ENCODE data around the gene RABEPK.
"Not testable (repeated sequence)": the region's sequence is repeated elsewhere in the genome, so short reads cannot be mapped to it uniquely, and the experiment has no call there.

The RABEPK gene, protein sequence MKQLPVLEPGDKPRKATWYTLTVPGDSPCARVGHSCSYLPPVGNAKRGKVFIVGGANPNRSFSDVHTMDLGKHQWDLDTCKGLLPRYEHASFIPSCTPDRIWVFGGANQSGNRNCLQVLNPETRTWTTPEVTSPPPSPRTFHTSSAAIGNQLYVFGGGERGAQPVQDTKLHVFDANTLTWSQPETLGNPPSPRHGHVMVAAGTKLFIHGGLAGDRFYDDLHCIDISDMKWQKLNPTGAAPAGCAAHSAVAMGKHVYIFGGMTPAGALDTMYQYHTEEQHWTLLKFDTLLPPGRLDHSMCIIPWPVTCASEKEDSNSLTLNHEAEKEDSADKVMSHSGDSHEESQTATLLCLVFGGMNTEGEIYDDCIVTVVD

DNA sequence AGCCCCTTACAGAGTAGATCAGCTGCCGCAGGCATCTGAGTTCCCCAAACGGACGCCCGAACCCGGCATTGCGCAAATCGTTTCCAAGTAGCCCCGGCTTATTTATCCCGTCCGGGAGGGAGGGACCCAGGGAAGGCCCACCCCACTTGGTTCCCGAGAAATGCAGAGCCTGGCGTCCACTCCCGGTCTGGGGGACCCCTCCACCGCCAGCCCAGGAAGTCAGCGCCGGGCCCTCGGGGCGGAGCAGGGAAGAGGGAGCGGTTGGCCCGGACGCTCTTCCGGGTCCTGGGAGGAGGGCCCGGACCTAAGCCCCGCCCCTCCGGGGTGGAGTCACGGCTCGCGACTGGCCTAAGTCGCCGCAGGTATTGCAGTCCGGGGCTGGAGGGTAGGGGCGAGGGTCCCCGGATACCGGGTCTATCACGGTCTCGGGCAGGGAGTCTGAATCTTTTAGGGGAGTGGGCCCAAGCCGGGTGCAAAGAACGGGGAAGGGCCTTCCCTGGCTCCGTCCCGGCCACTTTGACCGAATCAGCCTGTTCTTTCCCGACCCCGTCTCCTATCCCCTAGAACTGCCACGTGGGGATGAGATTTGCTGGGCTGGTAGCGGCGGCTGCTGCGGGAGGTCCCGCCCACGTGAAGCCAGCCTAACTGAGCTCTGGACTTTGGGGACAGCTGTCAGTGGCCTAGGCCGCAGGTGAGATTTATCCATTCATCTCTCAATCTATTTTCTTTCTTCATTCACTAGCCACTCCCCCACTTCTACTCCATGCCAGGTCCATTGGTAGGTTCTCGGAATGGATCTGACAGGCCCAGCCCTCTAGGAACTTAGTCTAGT lies at the start of gene RABEPK:
Gene RABEPK (plus strand): TSS at position 327 of the 832 bp plus-strand sequence. CDS start 2,472 bp downstream, outside the sequence.
- DNase-seq (ENCODE audit: low read depth in 2 of 2) = peak; percentile 66 to 82

DNA sequence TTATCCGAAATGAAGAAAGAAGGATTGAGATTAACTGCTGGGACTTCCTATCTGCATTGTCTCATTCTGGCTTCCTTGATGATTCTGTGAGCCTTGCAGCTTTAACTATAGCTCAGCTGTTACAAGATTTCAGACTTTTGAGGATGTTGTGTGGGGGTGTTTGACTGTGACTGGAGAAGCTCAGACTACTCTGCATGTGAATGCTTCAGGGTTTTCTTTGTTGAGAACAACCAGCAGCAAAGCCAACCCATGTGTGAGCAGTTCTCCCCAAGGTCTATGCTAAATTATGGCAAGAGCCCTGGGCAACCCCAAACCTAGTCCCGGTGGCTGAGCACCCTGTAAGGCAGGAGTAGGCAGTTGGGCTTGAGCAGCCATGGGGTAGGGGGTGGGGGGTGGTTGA lies 48.6 kb upstream of the RABEPK start:
- DNase-seq (ENCODE audit: low read depth in 2 of 2) = no peak

GRCh38 chr9:125153712-125154367 lies 46.5 kb upstream of the RABEPK start:
- DNase-seq (ENCODE audit: low read depth in 2 of 2) = no peak

DNA sequence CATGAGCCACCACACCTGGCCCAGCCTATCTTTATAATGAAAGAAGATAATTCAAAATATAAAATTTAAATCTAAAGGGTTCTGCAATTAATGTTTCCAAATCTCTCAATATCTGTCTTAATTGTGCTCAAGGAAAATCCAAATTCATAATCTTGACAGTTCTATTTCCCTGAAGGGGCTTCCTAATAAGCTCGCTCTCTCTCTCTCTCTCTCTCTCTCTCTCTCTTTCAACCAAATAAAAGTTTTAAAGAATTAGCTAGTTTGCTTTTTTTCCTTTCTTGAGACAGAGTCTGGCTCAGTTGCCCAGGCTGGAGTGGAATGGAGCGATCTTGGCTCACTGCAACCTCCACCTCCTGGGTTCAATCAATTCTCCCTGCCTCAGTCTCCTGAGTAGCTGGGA lies 43.8 kb upstream of the RABEPK start:
- DNase-seq (ENCODE audit: low read depth in 2 of 2) = no peak

GRCh38 chr9:125160750-125161149 lies 39.6 kb upstream of the RABEPK start:
- DNase-seq (ENCODE audit: low read depth in 2 of 2) = no peak

- no peak for DNase-seq (ENCODE audit: low read depth in 2 of 2)
Measured at GRCh38 chr9:125161284-125161918, 38.9 kb upstream of the RABEPK start.

DNA sequence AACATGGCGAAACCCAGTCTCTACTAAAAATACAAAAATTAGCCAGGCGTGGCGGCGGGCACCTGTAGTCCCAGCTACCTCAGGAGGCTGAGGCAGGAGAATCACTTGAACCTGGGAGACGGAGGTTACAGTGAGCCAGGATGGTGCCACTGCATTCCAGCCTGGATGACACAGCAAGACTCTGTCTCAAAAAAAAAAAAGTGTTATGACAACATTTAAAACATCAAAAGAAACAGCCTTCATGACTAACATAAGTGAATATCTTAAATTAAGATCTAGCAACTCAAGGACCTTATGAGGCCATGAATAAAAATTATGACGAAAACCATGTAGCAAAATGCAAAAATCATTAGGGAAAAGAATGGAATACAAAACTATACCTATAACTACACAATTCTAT lies 37.5 kb upstream of the RABEPK start:
- not testable (repeated sequence) for DNase-seq (ENCODE audit: low read depth in 2 of 2)

DNA sequence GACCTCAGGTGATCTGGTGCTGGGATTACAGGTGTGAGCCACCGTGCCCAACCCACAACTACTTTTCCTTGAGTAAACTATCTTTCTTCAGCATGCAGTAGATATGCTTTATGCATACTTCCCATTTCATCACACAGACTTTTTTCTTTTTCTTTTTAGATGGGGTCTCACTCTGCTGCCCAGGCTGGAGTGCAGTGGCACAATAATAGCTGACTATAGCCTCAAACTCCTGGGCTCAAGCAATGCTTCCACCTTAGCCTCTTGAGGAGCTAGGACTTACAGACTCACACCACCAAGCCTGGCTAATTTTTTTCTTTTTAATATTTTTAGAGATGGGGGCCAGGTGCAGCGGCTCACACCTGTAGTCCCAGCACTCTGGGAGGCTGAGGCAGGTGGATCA lies 33.6 kb upstream of the RABEPK start:
- no peak for DNase-seq (ENCODE audit: low read depth in 2 of 2)

DNA sequence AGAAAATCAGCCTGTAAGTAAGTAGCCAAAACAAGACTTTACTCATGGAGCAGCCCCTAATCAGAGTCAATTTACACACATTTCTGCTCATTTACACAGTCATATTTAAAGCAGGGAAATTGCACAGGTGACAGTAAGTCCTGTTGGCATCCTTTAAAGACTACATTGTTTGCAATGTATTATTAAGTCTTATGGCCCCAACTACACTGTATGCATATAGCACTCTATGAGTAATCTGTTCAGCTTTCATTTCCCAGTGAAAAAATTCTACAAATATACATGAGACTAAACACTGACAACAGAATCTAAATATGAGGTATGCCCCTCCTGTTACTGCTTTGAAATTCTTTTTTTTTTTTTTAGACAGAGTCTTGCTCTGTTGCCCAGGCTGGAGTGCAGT lies 30.4 kb upstream of the RABEPK start:
- DNase-seq (ENCODE audit: low read depth in 2 of 2) = no peak

DNA sequence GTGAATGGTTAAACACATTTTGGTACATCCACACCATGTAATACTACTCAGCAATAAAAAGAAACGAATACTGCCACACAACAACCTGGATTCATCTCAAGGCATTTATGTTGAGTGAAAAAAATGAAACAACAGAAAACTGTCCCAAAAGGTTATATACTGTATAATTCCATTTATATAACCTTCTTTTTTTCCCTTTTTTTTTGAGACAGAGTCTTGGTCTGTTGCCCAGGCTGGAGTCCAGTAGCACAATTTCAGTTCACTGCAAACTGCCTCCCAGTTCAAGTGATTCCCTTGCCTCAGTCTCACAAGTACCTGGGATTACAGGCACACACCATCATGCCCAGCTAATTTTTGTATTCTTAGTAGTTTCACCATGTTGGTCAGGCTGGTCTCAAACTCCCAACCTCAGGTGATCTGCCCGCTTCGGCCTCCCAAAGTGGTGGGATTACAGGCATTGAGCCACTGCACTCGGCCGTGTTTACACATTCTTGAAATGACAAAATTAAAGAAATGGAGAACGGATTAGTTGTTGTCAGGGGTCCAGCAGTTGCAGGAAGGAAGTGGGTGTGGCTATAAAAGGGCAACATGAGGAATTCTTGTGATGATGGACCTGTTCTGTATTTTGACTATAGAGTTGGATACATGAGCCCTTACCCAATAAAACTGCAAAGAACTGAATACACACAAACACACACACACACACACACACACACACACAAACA lies 28.1 kb upstream of the RABEPK start:
- no peak for DNase-seq (ENCODE audit: low read depth in 2 of 2)

- DNase-seq (ENCODE audit: low read depth in 2 of 2) = no peak
Measured at GRCh38 chr9:125176636-125177035, 23.7 kb upstream of the RABEPK start.

DNA sequence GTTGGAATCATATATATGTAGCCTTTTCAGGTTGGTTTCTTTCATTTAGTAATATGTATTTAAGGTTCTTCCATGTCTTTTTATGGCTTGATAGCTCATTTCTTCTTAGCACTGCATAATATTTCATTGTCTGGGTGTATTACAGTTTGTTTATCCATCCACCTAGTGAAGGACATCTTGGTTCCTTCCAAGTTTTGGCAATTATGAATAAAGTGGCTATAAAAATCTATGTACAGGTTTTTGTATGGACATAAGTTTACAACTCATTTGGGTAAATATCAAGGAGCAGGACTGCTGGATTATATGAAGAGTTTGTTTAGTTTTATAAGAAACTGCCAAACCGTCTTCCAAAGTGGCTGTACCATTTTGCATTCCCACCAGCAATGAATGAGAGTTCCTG lies 22.5 kb upstream of the RABEPK start:
- no peak for DNase-seq (ENCODE audit: low read depth in 2 of 2)

GRCh38 chr9:125179776-125180175 lies 20.6 kb upstream of the RABEPK start:
- DNase-seq (ENCODE audit: low read depth in 2 of 2) = not testable (repeated sequence)

DNA sequence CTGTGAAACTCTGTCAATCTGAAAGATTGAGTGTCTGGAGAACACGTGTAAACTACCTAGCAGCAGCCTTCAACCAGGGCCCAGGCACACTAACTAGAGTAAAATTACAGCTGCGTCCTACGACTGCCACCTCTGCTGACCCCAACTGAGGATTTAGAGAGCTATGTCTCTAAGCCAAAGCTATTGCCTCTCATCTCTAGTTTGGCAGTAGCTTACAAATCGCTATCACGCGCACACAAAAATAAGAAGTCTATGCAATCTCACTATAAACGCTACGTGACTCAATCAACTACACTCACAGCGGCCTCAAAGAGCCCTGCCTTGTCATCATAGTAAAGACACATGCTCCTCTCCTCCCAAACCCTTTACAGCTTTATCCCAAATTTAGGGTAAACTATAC lies 19.5 kb upstream of the RABEPK start:
- DNase-seq (ENCODE audit: low read depth in 2 of 2) = no peak

DNA sequence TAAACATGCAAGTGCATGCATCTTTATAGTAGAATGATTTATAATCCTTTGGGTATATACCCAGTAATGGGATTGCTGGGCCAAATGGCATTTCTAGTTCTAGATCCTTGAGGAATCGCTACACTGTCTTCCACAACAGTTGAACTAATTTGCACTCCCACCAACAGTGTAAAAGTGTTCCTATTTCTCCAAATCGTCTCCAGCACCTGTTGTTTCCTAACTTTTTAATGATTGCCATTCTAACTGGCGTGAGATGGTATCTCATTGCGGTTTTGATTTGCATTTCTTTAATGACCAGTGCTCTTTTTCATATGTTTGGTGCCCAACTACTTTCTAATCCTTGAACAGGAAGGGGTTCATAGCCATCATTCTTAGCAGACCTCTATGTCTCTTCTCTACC lies 18.6 kb upstream of the RABEPK start:
- not testable (repeated sequence) for DNase-seq (ENCODE audit: low read depth in 2 of 2)

DNA sequence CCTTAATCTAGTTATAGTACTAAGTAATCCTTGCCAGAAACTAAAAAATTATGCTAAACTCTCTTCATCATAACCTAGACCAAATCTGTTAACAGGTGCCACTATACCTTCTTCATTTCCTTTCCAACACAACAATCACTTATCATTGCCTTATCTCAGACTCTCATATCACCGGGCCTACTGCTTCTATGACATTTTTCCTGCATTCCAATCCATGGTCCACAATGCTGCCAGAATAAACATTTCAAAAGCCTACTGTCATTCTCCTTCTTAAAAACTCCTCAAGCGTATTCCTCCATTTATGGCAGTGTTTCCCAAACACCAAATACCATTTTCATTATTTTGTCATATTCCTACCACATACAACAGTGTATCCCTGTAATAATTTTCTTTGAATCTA lies 17.3 kb upstream of the RABEPK start:
- DNase-seq (ENCODE audit: low read depth in 2 of 2) = no peak

DNA sequence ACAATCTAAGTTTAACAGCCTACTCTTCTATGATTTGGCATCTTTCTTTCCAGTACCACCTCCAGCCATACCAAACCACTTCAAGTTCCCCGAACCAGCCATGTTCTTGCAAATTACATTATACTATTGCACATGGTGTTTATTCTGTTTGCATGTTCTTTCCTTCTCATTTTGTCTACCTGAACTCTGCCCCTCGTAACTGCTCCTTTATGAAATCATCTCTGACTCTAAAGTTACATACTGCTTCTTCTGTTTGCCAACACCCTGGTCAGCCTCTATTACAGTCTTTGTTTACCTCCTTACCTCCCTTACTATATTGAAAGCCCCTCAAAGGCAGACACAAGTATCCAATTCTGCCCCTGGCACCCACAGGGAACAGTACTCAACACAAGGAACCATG lies 16.8 kb upstream of the RABEPK start:
- DNase-seq (ENCODE audit: low read depth in 2 of 2) = no peak

DNA sequence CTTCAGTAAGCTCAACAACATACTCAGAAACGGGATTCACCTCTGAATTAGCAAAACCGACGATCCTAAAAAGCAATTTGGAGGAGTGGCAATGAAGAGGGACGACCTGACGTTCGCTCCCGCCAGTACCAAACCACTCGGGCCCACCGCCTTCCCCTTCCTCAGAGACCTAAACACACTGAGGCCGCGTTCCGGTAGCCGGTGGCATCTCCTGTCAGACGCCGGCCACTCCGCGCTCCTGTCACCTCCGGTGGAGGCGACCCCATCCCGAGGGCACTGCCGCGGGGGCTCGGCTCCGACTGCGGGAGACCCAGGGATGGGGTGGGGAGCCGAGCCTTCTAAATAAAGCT lies 11.4 kb upstream of the RABEPK start:
- peak; percentile 8 to 14 for DNase-seq (ENCODE audit: low read depth in 2 of 2)

- DNase-seq (ENCODE audit: low read depth in 2 of 2) = peak; percentile 94 to 97
Measured at GRCh38 chr9:125189361-125190289, 10.7 kb upstream of the RABEPK start, which contains the start of gene PPP6C. TSS of gene PPP6C (minus strand) at chr9:125189803. CDS start at chr9:125189718, 85 bp downstream.

DNA sequence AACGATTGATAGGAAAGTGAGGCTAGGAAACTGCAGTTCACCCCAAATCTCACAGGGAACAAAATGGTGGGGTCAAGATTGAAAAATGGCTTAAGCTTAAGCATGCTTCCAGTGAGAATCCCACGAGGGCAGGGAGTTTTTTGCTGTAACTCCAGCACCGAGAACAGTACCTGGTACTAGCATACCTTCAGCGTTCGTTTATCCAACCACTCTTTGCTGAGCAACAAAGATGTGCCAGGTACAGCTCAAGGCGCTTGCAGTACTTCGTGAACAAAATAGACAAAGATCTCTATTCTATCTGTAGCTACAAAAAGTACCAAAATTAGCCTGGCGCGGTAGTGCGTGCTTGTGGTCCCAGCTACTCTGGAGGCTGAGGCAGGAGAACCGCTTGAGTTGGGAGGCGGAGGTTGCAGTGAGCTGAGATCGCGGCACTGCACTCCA lies 10.0 kb upstream of the RABEPK start:
- no peak for DNase-seq (ENCODE audit: low read depth in 2 of 2)

All from stimulated activated CD8-positive, alpha-beta memory T cell treated with anti-CD3 and anti-CD28 coated beads, Interleukin-7, amount 100 ng/mL, for 4 hours (primary cell).